HEK293 (cell line): ENCODE measurements around the gene DACT3.
A peak's percentile ranks its signal among the peaks of the same experiment; 100 is the strongest.

Experiments
- EGR2 ChIP-seq: fragments of 450-650 bp; formaldehyde crosslinking; IDR thresholded peaks from 2 replicates; pipeline ENCODE4 v1.5.1; 2016; ENCODE audit warnings: low read depth, missing biosample characterization, missing genetic modification characterization
- GLIS1 ChIP-seq: fragments of 450-650 bp; formaldehyde crosslinking; IDR thresholded peaks from 2 replicates; pipeline ENCODE4 v1.5.1; 2016; ENCODE audit warnings: missing biosample characterization, missing genetic modification characterization
- HIC1 ChIP-seq: fragments of 450-650 bp; formaldehyde crosslinking; IDR thresholded peaks from 2 replicates; pipeline ENCODE4 v1.5.1; 2016; ENCODE audit warnings: missing biosample characterization, missing genetic modification characterization
- KLF1 ChIP-seq: fragments of 450-650 bp; formaldehyde crosslinking; IDR thresholded peaks from 2 replicates; pipeline ENCODE4 v1.5.1; 2016; ENCODE audit warnings: missing biosample characterization, missing genetic modification characterization
- KLF9 ChIP-seq: fragments of 450-650 bp; formaldehyde crosslinking; IDR thresholded peaks from 2 replicates; pipeline ENCODE4 v1.5.1; 2016; ENCODE audit warnings: missing biosample characterization, missing genetic modification characterization, low read depth
- OSR2 ChIP-seq: fragments of 450-650 bp; formaldehyde crosslinking; IDR thresholded peaks from 2 replicates; pipeline ENCODE4 v1.5.1; 2016; ENCODE audit warnings: missing biosample characterization, missing genetic modification characterization
- SCRT2 ChIP-seq: fragments of 450-650 bp; formaldehyde crosslinking; IDR thresholded peaks from 2 replicates; pipeline ENCODE4 v1.5.1; 2016; ENCODE audit warnings: missing biosample characterization, missing genetic modification characterization
- SP2 ChIP-seq: fragments of 450-650 bp; formaldehyde crosslinking; IDR thresholded peaks from 2 replicates; pipeline ENCODE4 v1.5.1; 2016; ENCODE audit warnings: missing biosample characterization, missing genetic modification characterization
- SP3 ChIP-seq: fragments of 450-650 bp; formaldehyde crosslinking; IDR thresholded peaks from 2 replicates; pipeline ENCODE4 v1.5.1; 2016; ENCODE audit warnings: missing biosample characterization, missing genetic modification characterization
- SP7 ChIP-seq: fragments of 450-650 bp; formaldehyde crosslinking; IDR thresholded peaks from 2 replicates; pipeline ENCODE4 v1.5.1; 2016; ENCODE audit warnings: missing biosample characterization, missing genetic modification characterization
- ZBTB10 ChIP-seq: fragments of 450-650 bp; formaldehyde crosslinking; IDR thresholded peaks from 2 replicates; pipeline ENCODE4 v1.5.1; 2016; ENCODE audit warnings: missing biosample characterization, missing genetic modification characterization
- ZBTB48 ChIP-seq: fragments of 450-650 bp; formaldehyde crosslinking; IDR thresholded peaks from 2 replicates; pipeline ENCODE4 v1.5.1; 2016; ENCODE audit warnings: missing biosample characterization, missing genetic modification characterization
- ZNF157 ChIP-seq: fragments of 450-650 bp; formaldehyde crosslinking; IDR thresholded peaks from 2 replicates; pipeline ENCODE4 v1.5.1; 2016; ENCODE audit warnings: missing biosample characterization, missing genetic modification characterization
- ZNF16 ChIP-seq: fragments of 450-650 bp; formaldehyde crosslinking; IDR thresholded peaks from 2 replicates; pipeline ENCODE4 v1.5.1; 2016; ENCODE audit warnings: low read depth, missing biosample characterization, missing genetic modification characterization
- ZNF174 ChIP-seq: fragments of 450-650 bp; formaldehyde crosslinking; IDR thresholded peaks from 2 replicates; pipeline ENCODE4 v1.5.0; 2017; ENCODE audit warnings: missing biosample characterization, mild to moderate bottlenecking, missing genetic modification characterization
- ZNF2 ChIP-seq: fragments of 450-650 bp; formaldehyde crosslinking; IDR thresholded peaks from 2 replicates; pipeline ENCODE4 v1.5.1; 2016; ENCODE audit warnings: missing biosample characterization, missing genetic modification characterization
- ZNF223 ChIP-seq: fragments of 450-650 bp; formaldehyde crosslinking; IDR thresholded peaks from 2 replicates; pipeline ENCODE4 v1.5.1; 2016; ENCODE audit warnings: missing biosample characterization, missing genetic modification characterization
- ZNF239 ChIP-seq: fragments of 450-650 bp; formaldehyde crosslinking; IDR thresholded peaks from 2 replicates; pipeline ENCODE4 v1.5.1; 2016; ENCODE audit warnings: missing biosample characterization, missing genetic modification characterization
- ZNF433 ChIP-seq: fragments of 450-650 bp; formaldehyde crosslinking; IDR thresholded peaks from 2 replicates; pipeline ENCODE4 v1.5.1; 2016; ENCODE audit warnings: missing biosample characterization, missing genetic modification characterization, low read depth
- ZNF510 ChIP-seq: fragments of 450-650 bp; formaldehyde crosslinking; IDR thresholded peaks from 2 replicates; pipeline ENCODE4 v1.5.1; 2018; ENCODE audit warnings: mild to moderate bottlenecking, missing genetic modification characterization, missing biosample characterization; ENCODE audit not compliant: insufficient replicate concordance
- ZNF530 ChIP-seq: fragments of 450-650 bp; formaldehyde crosslinking; IDR thresholded peaks from 2 replicates; pipeline ENCODE4 v1.5.1; 2016; ENCODE audit warnings: low read depth, missing biosample characterization, missing genetic modification characterization
- ZNF544 ChIP-seq: fragments of 450-650 bp; formaldehyde crosslinking; IDR thresholded peaks from 2 replicates; pipeline ENCODE4 v1.5.0; 2017; ENCODE audit warnings: missing biosample characterization, missing genetic modification characterization
- ZNF548 ChIP-seq: fragments of 450-650 bp; formaldehyde crosslinking; IDR thresholded peaks from 2 replicates; pipeline ENCODE4 v1.5.1; 2016; ENCODE audit warnings: missing biosample characterization, missing genetic modification characterization
- ZNF561 ChIP-seq: fragments of 450-650 bp; IDR thresholded peaks from 2 replicates; pipeline ENCODE4 v1.5.1; 2018; ENCODE audit warnings: missing biosample characterization, missing genetic modification characterization, borderline replicate concordance
- ZNF624 ChIP-seq: fragments of 450-650 bp; formaldehyde crosslinking; IDR thresholded peaks from 2 replicates; pipeline ENCODE4 v1.5.1; 2017; ENCODE audit warnings: missing biosample characterization, missing genetic modification characterization
- ZNF670 ChIP-seq: fragments of 450-650 bp; formaldehyde crosslinking; IDR thresholded peaks from 2 replicates; pipeline ENCODE4 v1.5.1; 2016; ENCODE audit warnings: missing biosample characterization, missing genetic modification characterization, low read depth
- ZNF776 ChIP-seq: fragments of 450-650 bp; formaldehyde crosslinking; IDR thresholded peaks from 2 replicates; pipeline ENCODE4 v1.5.0; 2017; ENCODE audit warnings: missing biosample characterization, missing genetic modification characterization, borderline replicate concordance
- ZSCAN16 ChIP-seq: fragments of 450-650 bp; formaldehyde crosslinking; IDR thresholded peaks from 2 replicates; pipeline ENCODE4 v1.5.1; 2016; ENCODE audit warnings: missing biosample characterization, missing genetic modification characterization
- TF ChIP-seq, protein P1 (sequence below): fragments of 450-650 bp; formaldehyde crosslinking; IDR thresholded peaks from 2 replicates; pipeline ENCODE4 v1.5.1; 2016; ENCODE audit warnings: missing biosample characterization, missing genetic modification characterization
- TF ChIP-seq, protein P2 (sequence below): fragments of 450-650 bp; formaldehyde crosslinking; IDR thresholded peaks from 2 replicates; pipeline ENCODE4 v1.5.0; 2017; ENCODE audit warnings: missing biosample characterization, missing genetic modification characterization, borderline replicate concordance
- TF ChIP-seq, protein P3 (sequence below): fragments of 450-650 bp; formaldehyde crosslinking; IDR thresholded peaks from 2 replicates; pipeline ENCODE4 v1.5.1; 2017; ENCODE audit warnings: missing biosample characterization, missing genetic modification characterization

DACT3 gene

GRCh38 chr19:46697204-46697960 lies 36.4 kb upstream of the DACT3 start (continued):
- no peak for TF ChIP-seq ZNF223
- TF ChIP-seq ZNF548 (tag by site-specific recombination) = no peak
- TF ChIP-seq ZNF174 (tag by site-specific recombination) = no peak
- no peak for TF ChIP-seq OSR2
- no peak for TF ChIP-seq ZNF157 (tag by site-specific recombination)
- no peak for TF ChIP-seq HIC1 (tag by site-specific recombination)
- TF ChIP-seq ZNF16 (tag by site-specific recombination) = no peak
- TF ChIP-seq ZBTB48 (tag by site-specific recombination) = no peak
- TF ChIP-seq, protein P1, sequence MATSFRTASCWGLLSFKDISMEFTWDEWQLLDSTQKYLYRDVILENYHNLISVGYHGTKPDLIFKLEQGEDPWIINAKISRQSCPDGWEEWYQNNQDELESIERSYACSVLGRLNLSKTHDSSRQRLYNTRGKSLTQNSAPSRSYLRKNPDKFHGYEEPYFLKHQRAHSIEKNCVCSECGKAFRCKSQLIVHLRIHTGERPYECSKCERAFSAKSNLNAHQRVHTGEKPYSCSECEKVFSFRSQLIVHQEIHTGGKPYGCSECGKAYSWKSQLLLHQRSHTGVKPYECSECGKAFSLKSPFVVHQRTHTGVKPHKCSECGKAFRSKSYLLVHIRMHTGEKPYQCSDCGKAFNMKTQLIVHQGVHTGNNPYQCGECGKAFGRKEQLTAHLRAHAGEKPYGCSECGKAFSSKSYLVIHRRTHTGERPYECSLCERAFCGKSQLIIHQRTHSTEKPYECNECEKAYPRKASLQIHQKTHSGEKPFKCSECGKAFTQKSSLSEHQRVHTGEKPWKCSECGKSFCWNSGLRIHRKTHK (tag by site-specific recombination) = no peak
- no peak for TF ChIP-seq ZNF561 (tag by site-specific recombination)
- no peak for TF ChIP-seq ZNF544 (tag by site-specific recombination)
- 0 out of 2 replicates have a peak, but pooled peaks have one; percentile 28 for TF ChIP-seq SP7 (tag by site-specific recombination)
- no peak for TF ChIP-seq ZNF239 (tag by site-specific recombination)
- TF ChIP-seq EGR2 = peak; percentile 81
- TF ChIP-seq ZSCAN16 = no peak
- TF ChIP-seq ZBTB10 (tag by site-specific recombination) = no peak
- no peak for TF ChIP-seq ZNF530 (tag by site-specific recombination)
- no peak for TF ChIP-seq ZNF433 (tag by site-specific recombination)
- TF ChIP-seq, protein P2, sequence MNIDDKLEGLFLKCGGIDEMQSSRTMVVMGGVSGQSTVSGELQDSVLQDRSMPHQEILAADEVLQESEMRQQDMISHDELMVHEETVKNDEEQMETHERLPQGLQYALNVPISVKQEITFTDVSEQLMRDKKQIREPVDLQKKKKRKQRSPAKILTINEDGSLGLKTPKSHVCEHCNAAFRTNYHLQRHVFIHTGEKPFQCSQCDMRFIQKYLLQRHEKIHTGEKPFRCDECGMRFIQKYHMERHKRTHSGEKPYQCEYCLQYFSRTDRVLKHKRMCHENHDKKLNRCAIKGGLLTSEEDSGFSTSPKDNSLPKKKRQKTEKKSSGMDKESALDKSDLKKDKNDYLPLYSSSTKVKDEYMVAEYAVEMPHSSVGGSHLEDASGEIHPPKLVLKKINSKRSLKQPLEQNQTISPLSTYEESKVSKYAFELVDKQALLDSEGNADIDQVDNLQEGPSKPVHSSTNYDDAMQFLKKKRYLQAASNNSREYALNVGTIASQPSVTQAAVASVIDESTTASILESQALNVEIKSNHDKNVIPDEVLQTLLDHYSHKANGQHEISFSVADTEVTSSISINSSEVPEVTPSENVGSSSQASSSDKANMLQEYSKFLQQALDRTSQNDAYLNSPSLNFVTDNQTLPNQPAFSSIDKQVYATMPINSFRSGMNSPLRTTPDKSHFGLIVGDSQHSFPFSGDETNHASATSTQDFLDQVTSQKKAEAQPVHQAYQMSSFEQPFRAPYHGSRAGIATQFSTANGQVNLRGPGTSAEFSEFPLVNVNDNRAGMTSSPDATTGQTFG (tag by site-specific recombination) = no peak
- TF ChIP-seq ZNF670 (tag by site-specific recombination) = no peak
- TF ChIP-seq KLF9 (tag by site-specific recombination) = peak; percentile 73
- TF ChIP-seq ZNF510 (tag by site-specific recombination) = no peak
- no peak for TF ChIP-seq ZNF2
- peak; percentile 85 for TF ChIP-seq SP3
- peak; percentile 93 for TF ChIP-seq SP2 (tag by site-specific recombination)
- TF ChIP-seq SCRT2 (tag by site-specific recombination) = no peak; the same call in 1 of the 2 replicates
- no peak for TF ChIP-seq ZNF776
- TF ChIP-seq KLF1 (tag by site-specific recombination) = peak; percentile 98
- TF ChIP-seq, protein P3, sequence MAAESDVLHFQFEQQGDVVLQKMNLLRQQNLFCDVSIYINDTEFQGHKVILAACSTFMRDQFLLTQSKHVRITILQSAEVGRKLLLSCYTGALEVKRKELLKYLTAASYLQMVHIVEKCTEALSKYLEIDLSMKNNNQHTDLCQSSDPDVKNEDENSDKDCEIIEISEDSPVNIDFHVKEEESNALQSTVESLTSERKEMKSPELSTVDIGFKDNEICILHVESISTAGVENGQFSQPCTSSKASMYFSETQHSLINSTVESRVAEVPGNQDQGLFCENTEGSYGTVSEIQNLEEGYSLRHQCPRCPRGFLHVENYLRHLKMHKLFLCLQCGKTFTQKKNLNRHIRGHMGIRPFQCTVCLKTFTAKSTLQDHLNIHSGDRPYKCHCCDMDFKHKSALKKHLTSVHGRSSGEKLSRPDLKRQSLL (tag by site-specific recombination) = peak; percentile 43; the same call in 1 of the 2 replicates
- peak; percentile 56; the same call in 1 of the 2 replicates for TF ChIP-seq GLIS1 (tag by site-specific recombination)
- no peak for TF ChIP-seq ZNF624
